ENCODE data around the gene TNFAIP8L3.

DNA sequence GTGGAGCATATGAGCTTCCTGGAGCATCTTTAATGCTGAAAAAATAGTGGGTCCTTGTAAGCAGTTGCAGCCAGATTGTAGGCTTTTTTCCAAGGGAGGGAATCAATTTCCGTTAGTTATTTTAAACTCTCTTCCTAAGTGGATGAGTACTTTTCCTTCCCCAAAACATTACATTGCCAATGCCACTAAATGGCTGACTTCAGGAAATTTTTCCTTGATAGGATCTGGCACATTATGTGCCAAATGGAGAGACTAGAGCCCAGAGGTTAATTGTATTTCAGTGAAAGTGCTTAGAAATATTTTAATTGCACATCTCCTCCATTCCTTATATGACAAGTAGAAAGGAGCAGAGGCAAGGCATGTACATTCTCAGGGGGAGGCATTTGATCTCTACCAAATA, 83.5 kb downstream of the TNFAIP8L3 start:
- TF ChIP-seq POLR2AphosphoS5 (IDR thresholded peaks at IDR 0.05; ENCODE audit: borderline replicate concordance, low read depth, low read length) (no peak), EZH2 (IDR thresholded peaks at IDR 0.05) (no peak), FOXP2 (optimal IDR thresholded peaks at IDR 0.05; ENCODE audit: control extremely low read depth, extremely low read length, insufficient read depth) (no peak)

Data from SK-N-MC (cell line).